NCI-H128 (cell line): ENCODE measurements around the gene NIM1K.
"Not testable (repeated sequence)": the region's sequence is repeated elsewhere in the genome, so short reads cannot be mapped to it uniquely, and the experiment has no call there.

ENCODE experiments used
- DNase-seq: peaks from one replicate; lab custom pipeline; 2025; ENCODE audit not compliant: unreplicated experiment; lab: John Stamatoyannopoulos, UW

Gene NIM1K

DNA sequence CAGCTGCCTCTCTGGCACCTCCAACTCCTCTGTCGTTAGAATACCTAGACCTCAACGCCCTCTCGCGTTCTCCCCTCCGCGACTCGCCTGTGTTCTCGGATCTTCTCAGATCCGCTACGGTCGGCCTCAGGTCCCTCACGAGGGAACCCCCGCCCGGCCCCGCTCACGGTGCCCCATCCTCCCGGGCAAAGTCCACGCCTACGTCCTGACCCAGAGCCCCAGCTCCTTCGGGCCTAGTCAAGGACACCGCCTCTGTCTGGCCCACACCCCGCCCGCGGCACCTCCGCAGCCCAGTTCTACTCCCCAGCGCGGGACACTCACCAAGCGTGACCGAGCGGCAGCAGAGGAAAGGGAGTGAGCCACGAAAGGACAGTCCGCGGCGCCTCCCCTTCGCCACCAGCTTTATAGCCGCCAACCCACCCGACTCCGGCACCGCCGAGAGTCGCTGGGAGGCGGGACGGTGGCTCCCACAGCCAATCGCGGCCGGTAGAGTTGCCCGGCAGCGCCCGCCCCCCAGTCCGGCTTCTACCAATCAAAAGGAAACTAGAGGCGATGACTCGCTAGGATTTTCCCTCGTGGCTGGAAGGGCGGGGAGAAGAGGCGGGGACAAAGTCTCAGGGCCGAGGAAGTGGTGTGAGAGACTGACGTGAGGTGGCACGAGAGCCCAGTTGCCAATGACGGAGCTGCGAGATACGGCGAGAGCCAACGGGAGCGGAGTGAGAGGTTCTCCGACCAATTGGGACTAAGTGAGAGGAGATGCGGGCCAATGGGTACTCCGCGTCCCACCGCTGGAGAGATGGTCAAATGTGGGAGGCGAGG is 121.2 kb downstream of the NIM1K start, which contains the start of gene HMGCS1:
Gene HMGCS1, minus strand, starts transcription at position 378 of the 819 bp plus-strand sequence. CDS start 14,447 bp downstream, outside the sequence.
- peak; percentile 99 for DNase-seq

GRCh38 chr5:43313854-43314457 is 121.9 kb downstream of the NIM1K start:
- DNase-seq, result peak; percentile 50

GRCh38 chr5:43314724-43315123 is 122.7 kb downstream of the NIM1K start:
- no peak for DNase-seq

GRCh38 chr5:43315263-43315662 is 123.2 kb downstream of the NIM1K start:
- no peak for DNase-seq

DNA sequence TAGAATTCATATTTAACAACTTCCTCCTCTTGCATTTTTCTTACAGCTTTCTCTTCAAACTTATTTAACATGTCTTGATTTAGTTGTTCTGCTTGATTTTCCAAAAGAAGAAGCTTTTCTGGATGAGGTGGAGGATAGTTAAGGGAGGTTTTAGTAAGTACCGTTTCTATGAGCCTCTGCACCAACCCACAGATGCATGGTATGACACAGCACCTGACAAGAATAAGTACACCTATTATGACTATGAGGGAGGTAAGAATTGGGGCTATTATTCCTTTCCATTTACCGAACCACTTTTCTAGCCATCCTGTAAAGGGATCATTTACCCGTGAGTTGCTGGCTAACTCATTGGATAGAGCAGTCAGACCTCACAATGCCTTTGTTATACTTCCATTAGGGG is 123.7 kb downstream of the NIM1K start:
- DNase-seq, result no peak

GRCh38 chr5:43316421-43316820 is 124.4 kb downstream of the NIM1K start:
- DNase-seq, result no peak

DNA sequence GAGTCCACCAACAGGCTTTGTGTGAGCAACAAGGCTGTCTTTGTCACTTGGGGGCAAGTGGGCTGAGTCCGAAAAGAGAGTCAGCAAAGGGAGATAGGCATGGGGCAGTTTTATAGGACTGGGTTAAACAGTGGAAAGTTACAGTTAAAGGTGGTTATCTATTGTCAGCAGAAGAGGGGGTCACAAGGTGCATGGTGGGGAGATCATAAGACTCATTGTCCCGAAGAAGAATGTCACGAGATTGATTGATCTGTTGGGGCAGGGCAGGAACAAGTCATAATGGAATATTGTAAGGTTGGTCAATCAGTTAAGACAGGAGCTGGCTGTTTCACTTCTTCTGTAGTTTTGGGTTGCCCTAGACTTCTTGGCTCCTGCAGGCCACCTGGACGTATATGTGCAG is 128.8 kb downstream of the NIM1K start:
- no peak for DNase-seq

GRCh38 chr5:43323488-43323887 is 131.5 kb downstream of the NIM1K start:
- not testable (repeated sequence) for DNase-seq

DNA sequence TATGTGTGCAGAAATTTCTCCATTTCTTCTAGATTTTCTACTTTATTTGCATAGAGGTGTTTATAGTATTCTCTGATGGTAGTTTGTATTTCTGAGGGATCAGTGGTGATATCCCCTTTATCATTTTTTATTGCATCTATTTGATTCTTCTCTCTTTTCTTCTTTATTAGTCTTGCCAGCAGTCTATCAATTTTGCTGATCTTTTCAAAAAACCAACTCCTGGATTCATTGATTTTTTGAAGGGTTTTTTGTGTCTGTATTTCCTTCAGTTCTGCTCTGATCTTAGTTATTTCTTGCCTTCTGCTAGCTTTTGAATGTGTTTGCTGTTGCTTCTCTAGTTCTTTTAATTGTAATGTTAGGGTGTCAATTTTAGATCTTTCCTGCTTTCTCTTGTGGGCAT is 133.6 kb downstream of the NIM1K start:
- DNase-seq, result not testable (repeated sequence)
